AG04450 (cell line): Measurements from ENCODE around the gene TEX2. TPM values are rescaled to one million over a fixed set of nuclear protein-coding genes. Genes with fewer than 3 reads are reported as not detected.

Experiments used
- CTCF ChIA-PET: fragments of 300-600, 350-600 bp; formaldehyde crosslinking; extraction: SDS; loops from one replicate; lab custom pipeline; 2022; ENCODE audit warnings: antibody characterized with exemption, inconsistent platforms; lab: Charles Lee
- POLR2A ChIA-PET: fragments of 350-600 bp; formaldehyde crosslinking; extraction: SDS; loops from one replicate; lab custom pipeline; 2021; ENCODE audit warnings: antibody characterized with exemption, inconsistent platforms; lab: Yijun Ruan, JAX
- DNase-seq: peaks from one replicate; pipeline ENCODE4 v3.0.0-alpha.2; 2011; ENCODE audit warnings: low read depth, low spot score
- H3K27ac ChIP-seq: one replicate; pipeline ENCODE4 v1.5.1; 2012; ENCODE audit warnings: low read depth, low read length, control low read depth
- H3K27me3 ChIP-seq: one replicate; pipeline ENCODE4 v1.6.0; 2012; ENCODE audit warnings: low read length; ENCODE audit not compliant: control insufficient read depth, insufficient read depth
- H3K4me3 ChIP-seq: 2 replicates; pipeline ENCODE4 v1.5.1; 2011; ENCODE audit warnings: mild to moderate bottlenecking, low read depth, low read length, control low read depth
- H3K9me3 ChIP-seq: 2 replicates; pipeline ENCODE4 v1.5.1; 2012; ENCODE audit warnings: low read length; ENCODE audit not compliant: control insufficient read depth, insufficient read depth
- polyA plus RNA-seq: library from polyadenylated mRNA; depleted of rRNA; stranded (reverse); fragments of >200 nt; gene quantifications from 2 replicates; pipeline ENCODE4 v1.2.3, GENCODE V29; 2011
- TF ChIP-seq, protein P1 (sequence below): IDR thresholded peaks from 2 replicates; pipeline ENCODE4 v1.5.1; 2011; ENCODE audit warnings: low read depth, low read length, control low read depth, inconsistent platforms

TEX2 gene
- polyA plus RNA-seq, 1 experiment, result 27.9 TPM

DNA sequence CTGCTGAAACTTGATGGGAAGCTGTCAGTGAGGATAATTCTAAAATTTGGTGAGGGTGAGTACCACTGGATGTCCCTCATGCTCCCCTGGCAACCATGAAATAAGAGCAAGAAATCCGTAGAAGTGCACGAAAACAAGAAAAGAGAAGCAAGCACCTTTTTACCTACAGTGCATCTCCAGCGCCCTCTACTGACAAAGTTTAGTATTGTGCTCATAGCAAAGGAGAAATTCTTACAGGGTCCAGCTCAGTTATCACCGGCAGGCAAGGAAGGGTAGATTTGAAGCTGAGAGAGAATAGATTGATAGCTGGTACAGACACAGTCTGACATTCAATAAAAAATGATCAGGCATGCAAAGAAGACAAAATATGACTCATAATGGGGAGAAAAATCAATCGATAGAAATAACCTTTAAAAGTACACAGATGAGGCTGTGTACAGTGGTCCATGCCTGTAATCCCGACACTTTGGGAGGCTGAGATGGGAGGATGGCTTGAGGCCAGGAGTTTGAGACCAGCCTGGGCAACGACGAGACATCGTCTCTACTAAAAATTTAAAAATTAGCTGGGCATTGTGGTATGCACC lies 28.3 kb upstream of the TEX2 start:
- H3K4me3 ChIP-seq, result no peak overlapping the region
- ChIA-PET POLR2A (no interaction called here), CTCF (interaction anchor here (0.6 to 1.3 kb wide), 3 partner anchors 9 to 372 kb away, joined by 3 read pairs; no protein-coding TSS in a partner anchor)
- DNase-seq, result no peak
- TF ChIP-seq, protein P1, sequence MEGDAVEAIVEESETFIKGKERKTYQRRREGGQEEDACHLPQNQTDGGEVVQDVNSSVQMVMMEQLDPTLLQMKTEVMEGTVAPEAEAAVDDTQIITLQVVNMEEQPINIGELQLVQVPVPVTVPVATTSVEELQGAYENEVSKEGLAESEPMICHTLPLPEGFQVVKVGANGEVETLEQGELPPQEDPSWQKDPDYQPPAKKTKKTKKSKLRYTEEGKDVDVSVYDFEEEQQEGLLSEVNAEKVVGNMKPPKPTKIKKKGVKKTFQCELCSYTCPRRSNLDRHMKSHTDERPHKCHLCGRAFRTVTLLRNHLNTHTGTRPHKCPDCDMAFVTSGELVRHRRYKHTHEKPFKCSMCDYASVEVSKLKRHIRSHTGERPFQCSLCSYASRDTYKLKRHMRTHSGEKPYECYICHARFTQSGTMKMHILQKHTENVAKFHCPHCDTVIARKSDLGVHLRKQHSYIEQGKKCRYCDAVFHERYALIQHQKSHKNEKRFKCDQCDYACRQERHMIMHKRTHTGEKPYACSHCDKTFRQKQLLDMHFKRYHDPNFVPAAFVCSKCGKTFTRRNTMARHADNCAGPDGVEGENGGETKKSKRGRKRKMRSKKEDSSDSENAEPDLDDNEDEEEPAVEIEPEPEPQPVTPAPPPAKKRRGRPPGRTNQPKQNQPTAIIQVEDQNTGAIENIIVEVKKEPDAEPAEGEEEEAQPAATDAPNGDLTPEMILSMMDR, result peak; percentile 40; the same call in 1 of the 2 replicates
- no peak overlapping the region for H3K27ac ChIP-seq
- H3K27me3 ChIP-seq, result peaks cover 11% of the 10 kb centered on the region
- peaks cover 12% of the 10 kb centered on the region; the same call in 1 of the 2 replicates for H3K9me3 ChIP-seq

GRCh38 chr17:64289741-64290141 lies 26.7 kb upstream of the TEX2 start:
- Histone ChIP-seq H3K4me3 (no peak overlapping the region), H3K27me3 (peaks cover 11% of the 10 kb centered on the region), H3K27ac (no peak overlapping the region), H3K9me3 (peaks cover 12% of the 10 kb centered on the region; the same call in 1 of the 2 replicates)
- TF ChIP-seq, protein P1, result no peak
- ChIA-PET CTCF (interaction anchor here (0.6 to 1.8 kb wide), 5 partner anchors 8 to 226 kb away, joined by 3 to 7 read pairs (median 4); no protein-coding TSS in a partner anchor), POLR2A (no interaction called here)
- no peak for DNase-seq

GRCh38 chr17:64282753-64283080 lies 19.7 kb upstream of the TEX2 start:
- TF ChIP-seq, protein P1, result no peak
- POLR2A ChIA-PET, result interaction anchor here (1.9 kb wide), 1 partner anchor 137 kb away, joined by 15 read pairs; no protein-coding TSS in a partner anchor
- no peak for DNase-seq
- no peaks in the 10 kb centered on the region for H3K9me3 ChIP-seq
- no peak overlapping the region for H3K27ac ChIP-seq
- CTCF ChIA-PET, result interaction anchor here (0.6 to 2.4 kb wide), 19 partner anchors 9 to 277 kb away, joined by 3 to 34 read pairs (median 5); partner anchors contain the start of gene ERN1
- H3K4me3 ChIP-seq, result no peak overlapping the region
- peaks cover 5% of the 10 kb centered on the region for H3K27me3 ChIP-seq

GRCh38 chr17:64281962-64282752 lies 19.1 kb upstream of the TEX2 start:
- ChIA-PET CTCF (interaction anchor here (0.6 to 2.4 kb wide), 33 partner anchors 8 to 352 kb away, joined by 3 to 34 read pairs (median 4); partner anchors contain the start of genes ERN1 and TEX2), POLR2A (interaction anchor here (1.9 kb wide), 1 partner anchor 136 kb away, joined by 15 read pairs; no protein-coding TSS in a partner anchor)
- Histone ChIP-seq H3K9me3 (no peaks in the 10 kb centered on the region), H3K27ac (no peak overlapping the region), H3K4me3 (no peak overlapping the region), H3K27me3 (peaks cover 5% of the 10 kb centered on the region)
- TF ChIP-seq, protein P1, result peak; percentile 84
- peak; percentile 61 for DNase-seq
